Measurements from ENCODE around the gene ATF2. TPM values are rescaled to one million over a fixed set of nuclear protein-coding genes. Genes with fewer than 3 reads are reported as not detected.

ATF2 gene
- total and polyA plus RNA-seq, 2 experiments from 2014 or later = 23.0 to 53.5 TPM

DNA sequence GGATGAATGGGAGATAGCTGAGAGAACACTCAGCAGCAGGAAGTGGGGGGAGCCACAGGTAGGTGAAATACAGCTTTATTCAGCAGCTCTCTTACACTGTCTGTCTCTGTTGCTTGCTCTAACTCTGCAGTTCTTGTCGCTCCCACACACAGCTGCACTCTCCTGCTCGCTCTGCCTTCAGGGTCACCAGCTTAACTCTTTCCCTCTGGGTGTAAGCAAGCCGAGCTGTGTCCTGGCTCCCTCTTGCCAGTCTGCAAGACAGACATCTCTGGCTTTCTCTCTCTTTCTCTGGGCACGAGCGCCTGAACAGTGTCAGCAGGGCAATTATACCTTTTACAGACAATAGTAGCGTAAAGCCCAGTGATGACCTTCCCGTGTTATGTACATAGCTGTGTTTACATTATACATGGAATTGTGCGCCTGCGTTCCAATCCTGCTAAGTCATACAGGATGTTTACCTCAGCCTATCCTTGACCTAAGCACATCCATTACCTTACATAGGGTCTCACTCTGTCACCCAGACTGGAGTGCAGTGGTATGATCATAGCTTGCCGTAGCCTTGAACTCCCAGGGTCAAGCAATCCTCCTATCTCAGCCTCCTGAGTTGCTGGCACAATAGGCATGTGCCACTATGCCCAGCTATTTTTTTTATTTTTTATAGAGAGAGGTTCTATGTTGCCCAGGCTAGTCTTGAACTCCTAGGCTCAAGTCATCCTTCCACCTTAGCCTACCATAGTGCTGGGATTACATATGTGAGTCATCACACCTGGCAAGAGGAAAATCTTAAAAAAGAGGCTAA lies 105.0 kb downstream of the ATF2 start:
- Histone ChIP-seq H3K36me3 (replicated peaks; ENCODE audit: insufficient read depth, low read depth) (no peaks in the 10 kb centered on the region), H3K4me1 (ENCODE audit: insufficient read depth) (no peaks in the 10 kb centered on the region), H3K9me3 (ENCODE audit: low read depth) (no peaks in the 10 kb centered on the region), H3K79me2 (no peaks in the 10 kb centered on the region), H3K9me2 (replicated peaks; ENCODE audit: insufficient read depth) (no peaks in the 10 kb centered on the region), H3K4me2 (no peak overlapping the region), H2AFZ (no peak overlapping the region), H4K20me1 (ENCODE audit: insufficient read depth, poor library complexity, severe bottlenecking) (no peaks in the 10 kb centered on the region), H3K27me3 (no peaks in the 10 kb centered on the region), H3K27ac (peak overlapping the region; percentile 89), H3K4me3 (no peak overlapping the region)
- peak; percentile 58 for DNase-seq (ENCODE audit: low spot score)
- TF ChIP-seq EZH2phosphoT487 (IDR thresholded peaks at IDR 0.05; ENCODE audit: low read depth, severe bottlenecking, unreplicated experiment) = no peak
- TF ChIP-seq EZH2 (IDR thresholded peaks at IDR 0.05; ENCODE audit: borderline replicate concordance) = no peak
- TF ChIP-seq, protein P1, sequence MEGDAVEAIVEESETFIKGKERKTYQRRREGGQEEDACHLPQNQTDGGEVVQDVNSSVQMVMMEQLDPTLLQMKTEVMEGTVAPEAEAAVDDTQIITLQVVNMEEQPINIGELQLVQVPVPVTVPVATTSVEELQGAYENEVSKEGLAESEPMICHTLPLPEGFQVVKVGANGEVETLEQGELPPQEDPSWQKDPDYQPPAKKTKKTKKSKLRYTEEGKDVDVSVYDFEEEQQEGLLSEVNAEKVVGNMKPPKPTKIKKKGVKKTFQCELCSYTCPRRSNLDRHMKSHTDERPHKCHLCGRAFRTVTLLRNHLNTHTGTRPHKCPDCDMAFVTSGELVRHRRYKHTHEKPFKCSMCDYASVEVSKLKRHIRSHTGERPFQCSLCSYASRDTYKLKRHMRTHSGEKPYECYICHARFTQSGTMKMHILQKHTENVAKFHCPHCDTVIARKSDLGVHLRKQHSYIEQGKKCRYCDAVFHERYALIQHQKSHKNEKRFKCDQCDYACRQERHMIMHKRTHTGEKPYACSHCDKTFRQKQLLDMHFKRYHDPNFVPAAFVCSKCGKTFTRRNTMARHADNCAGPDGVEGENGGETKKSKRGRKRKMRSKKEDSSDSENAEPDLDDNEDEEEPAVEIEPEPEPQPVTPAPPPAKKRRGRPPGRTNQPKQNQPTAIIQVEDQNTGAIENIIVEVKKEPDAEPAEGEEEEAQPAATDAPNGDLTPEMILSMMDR (IDR thresholded peaks at IDR 0.05; ENCODE audit: poor library complexity) = no peak
- WGBS (ENCODE audit: low lambda C conversion rate, missing lambda C conversion rate) = 71% methylated on average over 10 of the region's 10 CpGs

DNA sequence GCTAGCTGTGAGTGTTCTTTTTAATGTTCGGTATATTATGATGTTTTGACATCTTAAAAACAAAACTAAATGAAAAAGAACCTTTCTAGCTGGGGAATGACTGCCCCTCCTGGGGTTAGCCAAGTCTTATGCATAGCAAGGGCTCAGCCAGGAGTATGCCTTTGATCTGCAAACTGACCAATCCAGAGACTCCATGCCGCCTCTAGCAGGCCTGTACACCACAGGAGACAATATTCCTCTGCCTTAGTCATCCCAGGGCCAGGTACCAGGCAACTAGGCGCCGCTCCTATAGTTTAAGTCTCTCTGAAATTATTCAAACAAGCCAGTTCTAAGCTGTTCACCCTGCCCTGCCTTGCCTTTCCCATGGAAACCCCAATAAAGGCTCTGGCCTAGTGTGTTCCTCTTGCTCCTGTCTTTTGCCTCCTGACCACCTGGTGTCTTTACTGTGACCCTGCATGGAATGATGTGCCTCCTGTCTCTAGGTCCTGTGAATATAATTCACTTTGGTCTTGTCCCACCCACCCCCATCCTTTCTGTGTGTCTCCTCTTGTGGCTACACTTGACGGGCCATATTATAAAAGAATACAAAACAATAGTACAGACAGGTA lies 110.8 kb downstream of the ATF2 start:
- no peaks in the 10 kb centered on the region for H3K4me1 ChIP-seq (ENCODE audit: insufficient read depth)
- no peak overlapping the region for H3K4me3 ChIP-seq
- no peak overlapping the region for H3K27ac ChIP-seq
- TF ChIP-seq, protein P1 (IDR thresholded peaks at IDR 0.05; ENCODE audit: poor library complexity) = no peak
- TF ChIP-seq EZH2 (IDR thresholded peaks at IDR 0.05; ENCODE audit: borderline replicate concordance) = no peak
- no peak for TF ChIP-seq EZH2phosphoT487 (IDR thresholded peaks at IDR 0.05; ENCODE audit: low read depth, severe bottlenecking, unreplicated experiment)
- H3K4me2 ChIP-seq = no peak overlapping the region
- H3K9me3 ChIP-seq (ENCODE audit: low read depth) = no peaks in the 10 kb centered on the region
- no peaks in the 10 kb centered on the region for H3K9me2 ChIP-seq (replicated peaks; ENCODE audit: insufficient read depth)
- no peaks in the 10 kb centered on the region for H3K27me3 ChIP-seq
- no peak overlapping the region for H2AFZ ChIP-seq
- no peak for DNase-seq (ENCODE audit: low spot score)
- H3K36me3 ChIP-seq (replicated peaks; ENCODE audit: insufficient read depth, low read depth) = no peaks in the 10 kb centered on the region
- 79% methylated on average over 5 of the region's 5 CpGs for WGBS (ENCODE audit: low lambda C conversion rate, missing lambda C conversion rate)
- H3K79me2 ChIP-seq = no peaks in the 10 kb centered on the region
- H4K20me1 ChIP-seq (ENCODE audit: insufficient read depth, poor library complexity, severe bottlenecking) = no peaks in the 10 kb centered on the region

DNA sequence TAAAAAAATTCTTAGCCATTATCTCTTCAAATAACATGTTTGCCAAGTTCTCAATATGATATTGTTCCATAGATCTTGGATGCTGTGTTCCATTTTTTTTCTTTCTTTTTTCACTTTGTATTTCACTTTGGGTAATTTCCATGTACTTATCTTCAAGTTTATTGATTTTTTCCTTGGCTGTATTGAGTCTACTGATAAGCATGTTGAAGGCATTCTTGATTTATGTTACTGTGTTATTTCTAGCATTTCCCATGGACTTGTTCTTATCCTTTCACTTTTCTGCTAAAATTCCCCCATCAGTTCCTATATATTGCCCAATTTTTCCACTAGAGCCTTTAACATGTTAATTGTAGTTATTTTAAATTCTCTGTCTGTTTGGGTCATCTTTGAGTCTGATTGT lies 112.0 kb downstream of the ATF2 start:
- Histone ChIP-seq H3K4me3 (no peak overlapping the region), H3K9me3 (ENCODE audit: low read depth) (no peaks in the 10 kb centered on the region), H3K9me2 (replicated peaks; ENCODE audit: insufficient read depth) (no peaks in the 10 kb centered on the region), H3K4me2 (no peak overlapping the region), H4K20me1 (ENCODE audit: insufficient read depth, poor library complexity, severe bottlenecking) (no peaks in the 10 kb centered on the region), H3K27ac (no peak overlapping the region), H2AFZ (no peak overlapping the region), H3K27me3 (no peaks in the 10 kb centered on the region), H3K4me1 (ENCODE audit: insufficient read depth) (no peaks in the 10 kb centered on the region), H3K79me2 (no peaks in the 10 kb centered on the region), H3K36me3 (replicated peaks; ENCODE audit: insufficient read depth, low read depth) (no peaks in the 10 kb centered on the region)
- TF ChIP-seq EZH2phosphoT487 (IDR thresholded peaks at IDR 0.05; ENCODE audit: low read depth, severe bottlenecking, unreplicated experiment) = no peak
- TF ChIP-seq EZH2 (IDR thresholded peaks at IDR 0.05; ENCODE audit: borderline replicate concordance) = no peak
- TF ChIP-seq, protein P1 (IDR thresholded peaks at IDR 0.05; ENCODE audit: poor library complexity) = no peak
- DNase-seq (ENCODE audit: low spot score) = no peak
